ENCODE measurements around the gene ACAD11.

ACAD11 gene

GRCh38 chr3:132659365-132660051 lies at the start of gene ACAD11:
Gene ACAD11 (minus strand): TSS chr3:132659809. CDS start chr3:132659751, 58 bp downstream.
- DNase-seq (ENCODE audit: low spot score), result peak; percentile 78

GRCh38 chr3:132703733-132704132 lies 44.1 kb upstream of the ACAD11 start:
- DNase-seq (ENCODE audit: low spot score), result no peak

- no peak for DNase-seq (ENCODE audit: low spot score)
Observed at GRCh38 chr3:132695422-132695821, 35.8 kb upstream of the ACAD11 start.

- DNase-seq (ENCODE audit: low spot score), result no peak
Observed at GRCh38 chr3:132694991-132695390, 35.4 kb upstream of the ACAD11 start.

GRCh38 chr3:132690040-132690439 lies 30.4 kb upstream of the ACAD11 start:
- no peak for DNase-seq (ENCODE audit: low spot score)

GRCh38 chr3:132682201-132682600 lies 22.6 kb upstream of the ACAD11 start:
- no peak for DNase-seq (ENCODE audit: low spot score)

GRCh38 chr3:132681421-132681820 lies 21.8 kb upstream of the ACAD11 start:
- DNase-seq (ENCODE audit: low spot score), result no peak

- no peak for DNase-seq (ENCODE audit: low spot score)
Observed at GRCh38 chr3:132679911-132680310, 20.3 kb upstream of the ACAD11 start.

- no peak for DNase-seq (ENCODE audit: low spot score)
Observed at GRCh38 chr3:132675408-132675807, 15.8 kb upstream of the ACAD11 start.

GRCh38 chr3:132669256-132669777 lies 9.7 kb upstream of the ACAD11 start:
- DNase-seq (ENCODE audit: low spot score), result no peak

GRCh38 chr3:132665230-132665745 lies 5.7 kb upstream of the ACAD11 start:
- no peak for DNase-seq (ENCODE audit: low spot score)

GRCh38 chr3:132662212-132662611 lies 2.6 kb upstream of the ACAD11 start:
- no peak for DNase-seq (ENCODE audit: low spot score)

- DNase-seq (ENCODE audit: low spot score), result no peak
Observed at GRCh38 chr3:132661101-132661500, 1.5 kb upstream of the ACAD11 start.

- peak; percentile 40 for DNase-seq (ENCODE audit: low spot score)
Observed at GRCh38 chr3:132660811-132661070, 1.1 kb upstream of the ACAD11 start.

- DNase-seq (ENCODE audit: low spot score), result peak; percentile 79
Observed at GRCh38 chr3:132660052-132660810, 622 bp upstream of the ACAD11 start, which contains the start of gene UBA5. Gene UBA5 (plus strand): TSS chr3:132660329. CDS start chr3:132660538, 209 bp downstream.

GRCh38 chr3:132659000-132659364 lies 627 bp downstream of the ACAD11 start:
- peak; percentile 24 for DNase-seq (ENCODE audit: low spot score)

GRCh38 chr3:132657869-132658747 lies 1.5 kb downstream of the ACAD11 start:
- DNase-seq (ENCODE audit: low spot score), result no peak

- DNase-seq (ENCODE audit: low spot score), result no peak
Observed at GRCh38 chr3:132655471-132655870, 4.1 kb downstream of the ACAD11 start.

- DNase-seq (ENCODE audit: low spot score), result no peak
Observed at GRCh38 chr3:132654721-132655120, 4.9 kb downstream of the ACAD11 start.

GRCh38 chr3:132654190-132654589 lies 5.4 kb downstream of the ACAD11 start:
- no peak for DNase-seq (ENCODE audit: low spot score)

- DNase-seq (ENCODE audit: low spot score), result no peak
Observed at GRCh38 chr3:132652640-132653270, 6.9 kb downstream of the ACAD11 start.

- DNase-seq (ENCODE audit: low spot score), result no peak
Observed at GRCh38 chr3:132650153-132650552, 9.5 kb downstream of the ACAD11 start.

Measured in AG08396 (cell line).